GM18499 (cell line): ENCODE measurements around the gene RANBP10.

Source experiments
- ATAC-seq: cut with Tn5 transposase; IDR thresholded peaks from one replicate; pipeline ENCODE4 v1.9.1; 2021; ENCODE audit warnings: moderate number of reproducible peaks; ENCODE audit not compliant: insufficient read depth, unreplicated experiment

RANBP10 gene

GRCh38 chr16:67683767-67684166, 122.6 kb downstream of the RANBP10 start:
- ATAC-seq, result no peak

DNA sequence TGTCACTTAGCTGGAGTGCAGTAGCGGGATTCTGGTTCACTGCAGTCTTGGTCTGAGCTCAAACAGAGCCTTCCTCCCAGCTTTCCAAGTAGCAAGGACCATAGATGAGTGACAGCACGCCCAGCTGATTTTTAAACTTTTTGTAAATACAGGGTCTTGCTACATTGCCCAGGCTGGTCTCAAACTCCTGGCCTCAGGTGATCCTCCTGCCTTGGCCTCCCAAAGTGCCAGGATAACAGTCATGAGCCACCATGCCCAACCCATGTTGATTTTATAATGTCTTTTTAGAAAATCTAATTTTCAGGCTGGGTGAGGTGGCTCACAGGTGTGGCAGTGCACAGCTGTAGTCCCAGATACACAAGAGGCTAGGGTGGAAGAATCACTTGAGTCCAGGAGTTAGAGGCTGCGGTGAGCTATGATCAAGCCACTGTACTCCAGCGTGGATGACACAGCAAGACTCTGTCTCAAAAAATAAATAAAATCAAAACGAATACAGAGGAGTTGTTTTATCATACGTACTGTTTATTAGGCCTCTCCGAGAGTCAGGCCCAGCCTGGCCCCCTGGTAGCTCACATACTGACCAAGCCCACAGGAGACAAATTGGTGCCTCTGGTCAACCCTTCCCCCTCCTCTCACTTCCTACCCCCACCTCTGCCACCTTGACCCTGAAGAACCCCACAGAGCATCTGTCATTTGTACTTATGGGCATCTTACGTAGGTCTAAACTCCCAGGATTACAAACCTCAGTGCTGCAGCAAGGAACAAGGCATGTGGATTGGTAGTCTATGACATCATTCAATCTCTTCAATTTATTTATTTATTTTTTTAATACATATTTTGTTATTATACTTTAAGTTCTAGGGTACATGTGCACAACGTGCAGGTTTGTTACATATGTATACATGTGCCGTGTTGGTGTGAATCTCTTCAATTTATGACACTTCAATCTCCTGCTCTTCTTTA, 126.1 kb downstream of the RANBP10 start:
- ATAC-seq, result no peak

DNA sequence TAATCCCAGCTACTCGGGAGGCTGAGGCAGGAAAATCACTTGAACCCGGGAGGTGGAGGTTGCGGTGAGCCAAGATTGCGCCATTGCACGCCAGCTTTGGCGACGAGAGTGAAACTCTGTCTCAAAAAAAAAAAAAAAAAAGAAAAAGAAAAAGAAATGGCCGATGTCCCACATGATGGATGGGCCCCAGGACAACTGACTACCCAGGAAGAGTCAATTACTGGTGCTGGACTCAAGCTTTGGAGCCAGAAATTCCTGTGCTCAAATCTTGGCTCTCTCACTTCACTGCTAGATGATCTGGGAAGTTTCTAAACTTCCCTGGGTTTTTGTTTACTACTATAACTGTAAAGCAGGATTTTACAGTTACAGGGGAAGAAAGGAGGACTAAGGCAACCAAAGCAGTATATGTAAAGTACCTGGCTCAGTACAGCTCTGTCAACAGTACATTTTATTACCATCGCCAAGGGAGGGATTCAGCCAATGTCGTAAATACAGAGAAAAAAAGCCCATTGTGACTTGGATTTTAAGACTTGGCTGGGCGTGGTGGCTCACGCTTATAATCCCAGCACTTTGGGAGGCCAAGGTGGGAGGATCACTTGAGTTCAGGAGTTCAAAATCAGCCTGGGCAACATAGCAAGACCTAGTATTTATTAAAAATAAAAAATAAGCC, 127.9 kb downstream of the RANBP10 start:
- ATAC-seq, result no peak

- no peak for ATAC-seq
Measured at GRCh38 chr16:67677712-67678111, 128.6 kb downstream of the RANBP10 start.

DNA sequence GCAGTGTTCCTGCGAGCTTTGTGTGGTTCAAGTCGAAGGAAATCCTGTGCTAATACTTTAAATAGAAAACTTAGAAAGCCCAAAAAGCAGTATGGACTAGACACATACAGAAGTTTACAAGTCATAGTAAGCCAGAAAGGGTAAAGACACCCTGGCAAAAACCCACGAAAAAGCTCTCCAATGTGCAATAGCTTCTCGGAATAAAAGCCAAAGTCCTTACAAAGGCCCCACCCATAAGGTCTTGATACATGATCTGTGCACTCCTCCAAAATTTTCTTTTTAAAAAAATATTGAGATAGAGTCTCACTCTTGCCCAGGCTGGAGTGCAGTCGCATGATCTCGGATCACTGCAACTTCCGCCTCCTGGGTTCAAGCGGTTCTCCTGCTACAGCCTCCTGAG, 129.4 kb downstream of the RANBP10 start:
- ATAC-seq, result no peak

DNA sequence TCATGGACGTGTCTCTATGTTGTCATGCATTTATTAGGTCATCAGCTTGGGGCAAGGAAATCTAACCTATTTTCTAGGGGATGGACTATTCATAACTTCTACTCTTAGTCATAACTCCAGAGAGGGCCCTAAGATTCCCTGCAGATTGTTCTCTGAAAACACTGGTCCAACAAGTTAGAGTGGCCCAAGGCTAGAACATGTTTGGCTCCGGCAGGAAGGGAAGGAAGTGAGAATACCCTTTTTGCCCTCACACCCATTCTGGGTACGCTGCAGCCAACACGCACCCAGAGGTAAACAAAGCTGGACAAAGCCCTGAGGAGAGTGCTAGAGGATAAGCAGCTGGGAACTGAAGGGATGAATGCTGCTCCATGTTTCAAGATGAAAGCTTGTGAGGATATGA, 129.8 kb downstream of the RANBP10 start:
- ATAC-seq, result no peak

DNA sequence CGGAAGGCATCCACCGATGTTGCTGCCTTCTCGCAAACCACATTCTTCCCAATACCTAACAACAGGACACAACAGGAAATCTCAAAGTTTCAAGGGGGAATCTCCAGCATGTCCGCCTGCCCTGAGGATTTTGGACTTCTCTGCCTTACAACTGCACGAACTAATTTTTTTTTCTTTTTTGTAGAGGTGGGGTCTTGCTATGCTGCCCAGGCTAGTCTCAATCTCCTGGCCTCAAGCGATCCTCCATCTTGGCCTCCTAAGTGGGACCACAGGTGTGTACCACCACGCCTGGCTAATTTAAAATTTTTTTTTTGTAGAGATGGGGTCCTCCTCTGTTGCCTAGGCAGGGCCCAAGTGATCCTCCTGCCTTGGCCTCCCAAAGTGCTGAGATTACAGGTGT, 130.4 kb downstream of the RANBP10 start:
- ATAC-seq, result no peak

GRCh38 chr16:67675579-67675935, 130.8 kb downstream of the RANBP10 start:
- no peak for ATAC-seq

DNA sequence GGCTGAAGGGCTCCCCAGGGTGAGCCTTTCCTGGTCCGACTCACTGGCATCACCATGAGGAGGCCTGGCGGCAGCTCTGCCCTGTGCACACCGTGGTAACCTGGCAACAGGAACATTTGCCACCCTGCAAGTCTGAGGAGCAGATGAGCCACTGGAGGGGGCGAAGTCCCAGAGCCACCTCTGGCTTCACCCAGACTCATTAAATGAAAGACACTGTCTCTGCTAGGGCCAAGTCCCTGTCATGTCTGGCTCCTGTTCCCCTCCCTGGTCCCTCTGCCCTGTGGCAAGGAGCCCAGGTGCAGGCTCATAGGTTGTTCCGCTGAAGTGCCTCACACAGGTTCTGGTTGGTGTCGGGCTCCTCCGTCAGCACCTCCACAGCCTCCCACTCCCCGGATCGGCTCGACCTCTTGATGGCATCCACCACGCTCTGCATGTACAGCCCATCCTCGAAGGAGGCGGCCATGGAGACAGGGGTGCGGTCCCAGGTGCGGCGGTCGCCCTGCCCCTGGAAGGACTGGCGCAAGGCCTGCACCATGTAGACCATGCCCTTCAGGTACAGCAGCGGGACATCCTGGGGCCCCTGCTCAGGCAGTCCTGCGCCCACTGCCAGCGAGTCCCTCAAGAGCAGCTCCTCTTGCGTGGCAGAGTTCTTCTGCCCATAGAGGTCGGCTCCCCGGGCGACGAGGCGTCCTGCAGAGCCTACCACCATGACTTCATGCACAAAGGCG, 131.3 kb downstream of the RANBP10 start:
- ATAC-seq, result no peak

- no peak for ATAC-seq
Measured at GRCh38 chr16:67673712-67674580, 132.4 kb downstream of the RANBP10 start.
